NCI-H69 (cell line): Measurements from ENCODE around the gene LPIN3.

Source experiments
- DNase-seq: peaks from one replicate; lab custom pipeline; 2025; lab: John Stamatoyannopoulos, UW

LPIN3 gene

DNA sequence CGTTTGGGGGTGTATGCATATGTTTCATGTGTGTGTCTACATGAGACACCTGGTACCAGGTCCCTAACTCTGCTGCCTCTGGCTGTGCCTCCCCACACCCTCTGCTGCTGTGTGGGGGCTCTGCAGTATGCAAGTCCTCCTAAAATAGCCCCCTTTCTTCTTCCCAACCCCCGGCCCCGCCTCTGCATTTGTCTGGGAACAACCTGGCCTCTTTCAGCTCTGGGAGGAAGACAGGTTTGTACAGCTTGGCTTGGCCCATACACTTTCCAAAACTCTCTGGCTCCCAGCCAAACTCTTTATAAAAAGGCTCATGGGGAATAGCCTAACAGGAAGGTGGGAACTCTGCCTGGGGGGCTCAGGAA, 53.1 kb downstream of the LPIN3 start:
- DNase-seq, result peak; percentile 8

DNA sequence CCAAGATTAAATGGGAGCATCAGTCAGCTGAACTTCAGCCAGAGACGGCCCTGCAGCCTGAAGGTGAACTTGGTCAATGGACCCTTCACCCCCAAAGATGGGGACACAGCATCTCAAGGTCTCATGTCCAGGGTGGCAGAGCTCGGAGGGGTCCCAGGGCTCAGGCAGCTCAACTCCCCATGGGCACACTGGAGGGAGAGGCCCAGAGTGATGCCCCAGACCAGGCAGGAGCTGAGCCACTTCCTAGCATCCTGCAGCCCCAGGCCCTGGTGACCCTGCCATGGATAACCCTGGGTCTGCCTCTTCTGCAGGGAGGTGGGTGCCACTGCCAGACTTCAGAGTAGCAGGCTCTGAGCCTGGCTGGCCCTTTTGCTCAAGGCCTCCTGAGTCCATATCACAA, 53.5 kb downstream of the LPIN3 start:
- no peak for DNase-seq

DNA sequence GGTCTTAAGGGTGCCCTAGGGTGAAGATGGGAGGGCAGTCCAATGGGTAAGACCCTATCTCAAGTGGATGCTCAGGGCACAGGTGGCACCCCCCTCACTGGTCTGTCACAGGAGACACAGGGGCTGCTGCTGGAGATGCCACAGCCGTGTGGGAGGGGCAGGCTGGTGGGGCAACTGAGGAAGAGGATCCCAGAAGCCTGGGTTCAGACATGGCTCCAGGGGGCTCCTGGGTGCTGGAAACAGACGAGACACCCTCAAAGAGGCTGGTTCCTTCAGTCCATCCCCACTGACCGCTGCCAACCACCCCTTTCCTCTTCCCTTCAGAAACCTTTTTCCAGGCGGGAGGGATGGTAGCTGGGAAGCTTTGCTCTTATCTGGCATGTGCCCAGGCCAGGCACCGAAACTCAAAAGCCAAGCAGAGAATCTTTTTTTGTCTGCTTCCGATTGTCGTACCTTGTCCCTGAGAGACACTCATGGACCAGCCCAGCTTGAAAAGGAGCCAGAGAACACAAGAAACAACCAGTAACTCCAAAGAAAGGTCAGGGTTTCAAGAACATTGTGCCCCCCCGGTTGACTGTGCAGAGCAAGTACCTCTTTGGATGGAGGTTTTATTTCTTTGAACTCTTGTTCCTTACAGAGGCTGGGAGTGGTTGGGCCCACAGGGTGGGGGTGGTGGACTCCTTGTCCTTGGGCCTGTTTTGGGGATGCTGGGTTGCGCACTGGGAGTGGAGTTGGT, 54.5 kb downstream of the LPIN3 start:
- DNase-seq, result no peak

DNA sequence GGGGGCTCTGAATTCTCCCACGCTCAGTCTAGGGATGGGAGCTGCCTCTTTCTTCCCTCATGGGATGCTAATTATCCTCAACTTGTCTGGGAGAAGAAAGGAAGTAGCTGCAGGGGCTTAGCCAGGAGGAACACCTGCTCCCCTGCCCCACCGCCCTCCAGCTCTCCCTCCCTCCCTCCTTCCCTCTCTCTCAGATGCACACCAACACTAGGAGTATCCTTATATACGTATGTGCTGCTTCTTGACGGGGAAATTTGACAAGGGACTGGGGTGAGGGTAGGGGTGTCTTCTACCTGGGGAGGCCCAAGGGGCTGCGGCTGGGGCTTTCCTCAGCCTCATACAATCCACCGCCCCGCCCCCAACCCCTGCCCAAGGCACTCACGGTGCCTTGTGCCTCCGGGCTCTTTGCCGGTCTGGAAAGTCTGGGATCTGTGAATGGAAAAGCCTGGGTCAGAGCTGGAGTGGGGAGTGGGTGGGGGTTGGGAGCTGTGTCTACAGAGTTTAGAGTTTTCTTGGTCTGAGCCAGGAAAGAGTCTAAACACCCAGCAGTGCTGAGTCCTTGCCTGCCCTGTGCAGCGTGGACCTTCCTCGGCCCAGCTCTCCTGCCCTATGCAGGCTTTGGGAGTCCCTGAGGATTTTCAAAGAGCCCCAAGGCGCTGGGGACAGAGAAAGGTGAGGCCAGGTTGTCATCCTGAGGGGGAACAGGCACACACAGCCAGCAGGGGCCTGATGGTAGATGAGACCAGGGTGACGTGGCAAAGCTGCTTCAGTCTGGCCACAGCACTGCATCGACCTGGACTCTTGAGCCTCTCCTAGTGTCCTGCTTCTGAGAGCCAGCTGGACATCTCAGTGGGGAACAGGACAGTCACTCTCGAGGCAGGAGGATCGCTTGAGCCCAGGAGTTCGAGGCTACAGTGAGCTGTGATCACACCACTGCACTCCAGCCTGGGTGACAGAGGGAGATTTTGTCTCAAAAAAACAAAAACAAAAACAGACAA, 55.3 kb downstream of the LPIN3 start:
- peak; percentile 70 for DNase-seq

DNA sequence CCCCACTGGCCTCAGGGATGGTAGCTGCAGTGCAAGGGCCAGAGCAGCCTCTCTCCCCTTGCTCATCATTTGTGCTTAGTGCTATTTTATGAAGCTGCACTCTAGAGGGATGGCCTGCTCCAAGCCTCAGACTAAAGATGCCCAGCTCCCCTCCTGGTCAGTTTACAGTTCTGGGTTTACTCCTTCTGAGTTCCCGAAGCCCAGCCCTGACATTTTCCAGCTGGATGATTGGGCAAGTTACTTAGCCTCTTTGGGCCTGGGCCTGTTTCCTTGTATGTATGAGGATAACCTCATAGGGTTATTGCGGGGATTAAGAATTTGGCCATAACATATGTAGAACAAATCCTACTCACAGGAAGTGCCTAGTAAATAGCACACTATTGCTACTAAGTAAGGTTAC, 57.8 kb downstream of the LPIN3 start:
- no peak for DNase-seq

DNA sequence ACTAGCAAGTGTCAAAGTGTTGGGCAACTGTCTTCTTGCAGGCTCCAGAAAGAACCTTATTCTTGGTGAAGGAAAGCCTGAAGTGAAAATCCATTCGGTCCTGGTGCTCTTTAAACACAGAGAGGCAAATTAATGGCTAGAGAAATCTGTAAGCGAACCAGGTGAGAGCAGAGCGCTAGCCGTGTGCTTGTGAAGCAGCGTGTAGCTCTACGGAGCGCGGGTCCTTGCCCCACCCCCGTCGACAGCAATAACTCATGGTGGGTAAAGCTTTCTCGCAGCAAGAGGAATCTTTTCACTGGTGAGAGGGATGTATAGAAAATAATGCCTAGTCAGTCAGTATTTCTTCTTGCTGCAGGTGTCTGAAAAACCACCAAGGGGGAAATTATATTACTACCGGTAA, 63.0 kb downstream of the LPIN3 start:
- DNase-seq, result no peak

DNA sequence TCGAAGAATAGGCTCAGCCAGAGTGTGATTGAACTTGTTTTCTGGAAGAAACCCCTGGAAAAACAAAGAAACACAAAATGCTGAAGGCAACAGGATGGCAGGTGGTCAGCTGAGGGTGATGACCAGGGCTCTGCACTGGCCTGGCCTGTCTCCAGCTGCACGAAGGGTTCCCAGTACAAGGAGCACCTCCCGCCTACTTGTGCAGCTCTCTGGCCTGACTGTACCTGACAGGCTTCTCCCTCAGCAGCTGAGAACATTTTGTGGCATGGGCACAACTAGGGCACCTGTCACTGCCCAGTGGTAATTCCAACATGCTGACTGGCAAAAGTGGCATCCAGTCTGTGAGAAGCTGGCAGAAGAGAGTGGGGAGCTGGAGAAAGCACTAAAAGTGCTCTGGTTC, 64.8 kb downstream of the LPIN3 start:
- DNase-seq, result no peak

DNA sequence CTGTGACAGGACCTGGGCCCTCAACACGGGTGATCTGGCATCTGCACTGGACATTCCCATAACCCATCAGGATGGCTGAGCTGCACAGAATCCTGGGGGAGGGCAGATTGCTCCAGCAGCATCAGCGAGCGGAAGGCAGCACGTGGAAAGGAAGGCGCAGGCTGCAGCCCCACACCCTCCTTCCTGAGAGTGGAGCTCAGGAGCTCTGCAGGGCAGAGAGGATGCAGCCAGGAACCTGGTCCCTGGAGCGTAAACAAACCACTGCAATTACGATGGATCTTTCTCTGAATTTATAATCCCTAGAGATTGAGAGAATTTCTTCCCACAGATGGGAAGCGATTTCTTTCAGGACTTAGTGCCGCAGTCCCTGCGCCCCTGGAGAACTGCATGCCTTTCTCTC, 65.7 kb downstream of the LPIN3 start:
- no peak for DNase-seq

DNA sequence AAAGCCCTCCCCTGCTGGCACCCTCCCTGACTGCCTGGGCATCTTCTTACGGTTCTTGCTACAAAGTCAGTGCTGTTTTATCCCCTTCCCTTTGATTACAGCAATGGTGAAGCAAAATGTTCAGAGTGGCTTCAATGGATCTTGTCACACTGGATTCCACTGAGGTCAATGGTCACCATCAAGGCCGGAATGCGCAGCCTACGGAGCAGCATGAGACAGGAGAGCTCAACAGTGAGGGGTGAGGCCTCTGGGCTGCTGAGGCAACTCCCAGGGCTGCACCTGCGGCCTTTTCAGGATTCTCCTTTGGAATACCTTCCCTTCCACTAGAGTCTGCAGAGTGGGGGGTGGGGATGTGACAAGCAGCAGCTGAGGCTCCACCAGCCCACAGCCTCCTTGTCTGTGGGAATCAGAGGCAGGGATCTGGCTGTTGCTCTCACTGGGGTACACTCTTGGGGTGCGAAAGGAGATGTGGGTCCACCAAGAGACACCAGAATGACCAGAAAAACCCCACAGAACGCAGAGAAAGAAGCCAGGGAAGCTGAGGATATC, 66.3 kb downstream of the LPIN3 start:
- DNase-seq, result no peak

DNA sequence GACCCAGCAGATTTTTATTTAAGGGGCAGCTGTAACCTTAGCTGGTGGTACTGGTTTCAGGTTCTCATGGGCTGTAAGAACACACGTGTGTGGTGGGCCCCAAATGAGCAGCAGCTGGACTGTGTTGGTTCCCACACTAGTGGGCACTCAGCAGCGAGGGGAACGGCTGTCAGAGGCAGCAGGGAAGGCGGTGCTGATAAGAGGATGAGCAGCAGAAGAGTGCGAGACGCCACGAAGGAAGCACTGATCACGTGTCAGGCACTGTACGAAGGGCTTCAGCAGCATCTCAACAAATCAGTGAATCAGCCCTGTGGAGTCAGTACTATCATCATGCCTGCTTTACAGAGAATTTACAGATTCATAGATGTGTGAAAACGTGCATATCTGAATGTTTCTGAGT, 67.0 kb downstream of the LPIN3 start:
- DNase-seq, result no peak

DNA sequence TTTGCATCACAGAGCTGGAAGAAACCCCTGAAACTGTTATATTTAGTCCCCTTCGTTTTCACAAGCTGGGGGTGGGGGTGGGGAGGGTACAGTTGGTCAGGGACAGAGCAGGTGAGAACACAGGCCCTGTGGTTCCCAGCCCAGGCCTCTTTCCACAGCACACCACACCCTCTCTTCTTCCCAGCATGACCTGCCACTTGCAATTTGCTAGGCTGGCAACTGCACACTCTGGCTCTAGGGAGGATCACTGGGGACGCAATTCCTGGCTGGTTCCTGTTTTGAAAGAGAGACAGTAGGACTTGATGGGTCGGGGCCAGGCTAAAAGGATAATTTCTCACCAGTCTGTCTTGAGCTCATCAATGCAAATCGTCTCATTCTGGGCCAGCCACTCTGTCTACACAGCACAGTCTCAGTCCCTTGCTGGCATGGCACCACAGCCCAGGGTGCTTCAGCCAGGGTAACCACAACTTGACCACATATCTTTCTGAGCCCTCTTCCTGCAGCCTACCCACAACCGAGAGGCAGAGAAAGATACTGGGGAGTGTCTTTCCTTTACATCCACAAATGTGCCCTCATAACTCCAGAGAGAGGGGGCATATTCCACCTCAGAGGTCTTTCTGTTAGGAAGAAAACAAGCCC, 67.7 kb downstream of the LPIN3 start:
- DNase-seq, result no peak

DNA sequence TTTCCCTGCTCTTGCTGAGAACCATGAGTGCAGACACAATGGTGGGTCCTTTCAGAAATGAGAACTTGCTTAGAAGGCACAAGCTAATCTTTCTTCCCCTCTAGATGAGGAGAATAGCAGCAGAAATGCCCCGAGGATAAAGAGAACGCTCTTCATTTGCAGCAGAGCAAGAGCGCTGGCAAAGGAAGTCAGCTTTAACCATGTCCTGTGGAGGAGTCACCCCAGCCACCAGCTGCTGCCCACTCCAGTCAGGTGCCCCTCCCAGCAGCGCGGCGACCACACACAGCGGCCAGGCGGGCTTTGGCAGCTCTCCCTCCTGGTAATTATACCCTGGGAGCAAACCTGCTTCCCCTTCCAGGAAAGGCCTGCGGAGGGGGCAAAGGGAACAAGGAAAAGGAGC, 68.4 kb downstream of the LPIN3 start:
- peak; percentile 93 for DNase-seq
